Measurements from ENCODE around the gene RPP40. TPM values are rescaled to one million over a fixed set of nuclear protein-coding genes. Genes with fewer than 3 reads are reported as not detected.
A peak's percentile ranks its signal among the peaks of the same experiment; 100 is the strongest.

RPP40 gene
- total and polyA plus RNA-seq, 8 donors, result 0.97 to 3.7 (median 2.5) TPM

DNA sequence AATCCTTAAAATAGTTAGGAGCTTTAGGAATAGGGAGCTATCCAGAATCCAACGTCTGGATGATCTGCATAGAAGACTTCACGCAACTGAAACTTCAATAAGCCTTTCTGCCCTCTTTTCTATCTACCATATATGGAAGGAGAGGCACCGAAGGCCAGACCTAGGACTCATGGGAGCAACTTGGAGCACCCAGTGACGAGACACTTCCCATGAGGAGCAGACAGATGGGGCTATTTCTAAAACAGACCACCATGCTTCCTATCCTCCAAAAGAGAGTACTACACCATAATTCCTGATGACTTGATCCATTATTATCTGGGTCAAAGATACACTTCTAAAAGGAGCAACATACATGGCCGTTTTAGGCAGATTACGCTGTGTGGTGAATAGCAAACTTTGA is 6.0 kb downstream of the RPP40 start:
- Histone ChIP-seq H3K4me3 (no peak overlapping the region), H3K36me3 (peaks cover 0 to 4% (median 3%) of the 10 kb centered on the region in 3 donors), H3K27me3 (no peaks in the 10 kb centered on the region), H3K27ac (no peak overlapping the region), H3K4me1 (no peaks in the 10 kb centered on the region), H3K9me3 (no peaks in the 10 kb centered on the region)
- ATAC-seq, result no peak
- TF ChIP-seq, protein P1, sequence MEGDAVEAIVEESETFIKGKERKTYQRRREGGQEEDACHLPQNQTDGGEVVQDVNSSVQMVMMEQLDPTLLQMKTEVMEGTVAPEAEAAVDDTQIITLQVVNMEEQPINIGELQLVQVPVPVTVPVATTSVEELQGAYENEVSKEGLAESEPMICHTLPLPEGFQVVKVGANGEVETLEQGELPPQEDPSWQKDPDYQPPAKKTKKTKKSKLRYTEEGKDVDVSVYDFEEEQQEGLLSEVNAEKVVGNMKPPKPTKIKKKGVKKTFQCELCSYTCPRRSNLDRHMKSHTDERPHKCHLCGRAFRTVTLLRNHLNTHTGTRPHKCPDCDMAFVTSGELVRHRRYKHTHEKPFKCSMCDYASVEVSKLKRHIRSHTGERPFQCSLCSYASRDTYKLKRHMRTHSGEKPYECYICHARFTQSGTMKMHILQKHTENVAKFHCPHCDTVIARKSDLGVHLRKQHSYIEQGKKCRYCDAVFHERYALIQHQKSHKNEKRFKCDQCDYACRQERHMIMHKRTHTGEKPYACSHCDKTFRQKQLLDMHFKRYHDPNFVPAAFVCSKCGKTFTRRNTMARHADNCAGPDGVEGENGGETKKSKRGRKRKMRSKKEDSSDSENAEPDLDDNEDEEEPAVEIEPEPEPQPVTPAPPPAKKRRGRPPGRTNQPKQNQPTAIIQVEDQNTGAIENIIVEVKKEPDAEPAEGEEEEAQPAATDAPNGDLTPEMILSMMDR (IDR thresholded peaks at IDR 0.05), result no peak
- no peak for DNase-seq
- intact Hi-C loops (cut with DNase I), result no loop called here
- 67 to 85% methylated on average over 6 of the region's 6 CpGs for WGBS, 2 donors
- no peak for FAIRE-seq

DNA sequence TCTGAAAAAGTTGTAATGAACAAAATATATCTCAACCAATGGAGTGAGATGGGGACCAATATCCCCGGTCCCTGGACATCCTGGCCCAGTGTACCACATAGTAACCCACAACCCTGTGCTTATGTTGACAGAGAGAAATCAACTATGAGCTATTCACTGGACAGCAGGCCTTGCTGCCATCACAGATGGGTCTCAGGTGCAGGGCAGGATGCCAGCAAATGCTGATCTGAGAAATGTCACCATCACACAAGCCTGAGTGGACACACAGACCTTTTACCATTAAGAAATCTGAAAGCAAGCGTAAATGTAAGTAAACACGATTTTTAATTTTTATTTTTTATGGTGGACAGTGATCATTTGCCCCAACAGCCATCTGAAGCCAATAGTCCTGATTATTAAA is 9.1 kb downstream of the RPP40 start:
- FAIRE-seq (no peak), ATAC-seq (peak in 2 of 4 donors; percentile 29 to 34), DNase-seq (no peak)
- Histone ChIP-seq H3K36me3 (peaks cover 0 to 4% (median 3%) of the 10 kb centered on the region in 3 donors), H3K27me3 (no peaks in the 10 kb centered on the region), H3K9me3 (no peaks in the 10 kb centered on the region), H3K4me3 (no peak overlapping the region), H3K4me1 (no peaks in the 10 kb centered on the region), H3K27ac (no peak overlapping the region)
- WGBS, 2 donors, result 83 to 87% methylated on average over 3 of the region's 3 CpGs
- TF ChIP-seq, protein P1 (IDR thresholded peaks at IDR 0.05), result no peak
- intact Hi-C loops (cut with DNase I), result no loop called here

DNA sequence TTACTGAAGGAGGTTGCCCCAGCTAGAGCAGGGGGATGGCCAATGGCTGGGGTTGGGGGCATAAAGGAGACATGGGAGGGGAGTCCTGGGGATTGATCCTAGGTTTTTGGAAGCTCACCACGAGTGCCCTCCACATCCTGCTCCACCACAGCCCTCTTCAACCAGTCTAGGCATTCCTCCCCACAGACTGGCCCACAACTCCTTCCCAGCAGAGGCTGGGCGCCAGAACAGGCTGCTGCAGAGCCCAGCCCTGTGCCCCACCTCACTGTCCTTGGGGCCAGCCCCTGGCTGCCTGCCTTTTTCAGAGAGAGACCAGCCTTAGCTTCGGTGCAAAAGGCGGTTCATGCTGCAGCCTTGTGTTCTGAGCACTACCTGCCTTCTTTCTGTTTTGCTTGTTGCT is 16.4 kb downstream of the RPP40 start:
- Histone ChIP-seq H3K36me3 (no peaks in the 10 kb centered on the region), H3K9me3 (no peaks in the 10 kb centered on the region), H3K27ac (no peak overlapping the region), H3K4me1 (no peaks in the 10 kb centered on the region), H3K27me3 (no peaks in the 10 kb centered on the region), H3K4me3 (no peak overlapping the region)
- no peak for DNase-seq
- no peak for ATAC-seq
- intact Hi-C loops (cut with DNase I), result no loop called here
- TF ChIP-seq, protein P1 (IDR thresholded peaks at IDR 0.05), result no peak
- WGBS, 2 donors, result 59 to 87% methylated on average over 4 of the region's 4 CpGs
- FAIRE-seq, result no peak

DNA sequence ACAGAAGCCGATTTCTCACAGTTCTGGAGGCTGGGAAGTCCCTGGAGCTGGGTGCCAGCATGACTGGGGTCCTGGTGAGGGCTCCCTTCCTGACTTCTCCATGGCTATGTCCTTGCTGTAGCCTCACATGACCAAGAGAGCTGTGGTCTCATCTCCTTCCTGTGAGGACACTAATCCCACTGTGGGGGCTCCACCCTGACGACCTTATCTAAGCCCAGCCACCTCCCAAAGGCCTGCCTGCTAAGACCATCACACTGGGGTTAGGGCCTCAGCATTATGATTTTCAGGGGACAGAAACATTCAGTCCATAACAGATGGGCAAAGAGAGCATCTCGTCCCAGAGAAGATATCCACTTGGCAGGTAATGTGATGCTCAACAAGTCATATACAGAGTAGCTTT is 16.8 kb downstream of the RPP40 start:
- no peak for FAIRE-seq
- 47 to 80% methylated on average over 3 of the region's 3 CpGs for WGBS, 2 donors

DNA sequence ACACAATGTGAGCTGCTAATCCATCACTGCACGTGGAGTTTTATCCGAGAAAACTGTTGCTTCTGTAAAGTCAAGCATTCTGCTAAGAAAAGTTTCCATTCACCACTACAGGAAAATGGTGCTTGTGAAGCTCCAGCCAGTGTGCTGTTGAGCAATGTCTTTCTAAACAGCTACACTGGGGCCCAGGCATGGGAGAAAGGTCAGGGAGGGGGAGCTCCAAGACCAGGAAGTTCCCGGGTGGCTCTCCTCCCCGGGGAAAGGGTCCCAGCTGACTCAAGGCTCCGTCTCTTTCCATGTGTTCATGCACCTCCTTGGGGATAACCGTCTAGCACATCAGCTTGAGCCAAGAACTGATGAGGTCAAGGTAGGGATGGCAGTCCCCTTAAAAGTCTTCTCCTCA is 20.5 kb downstream of the RPP40 start:
- no peak for FAIRE-seq
- TF ChIP-seq, protein P1 (IDR thresholded peaks at IDR 0.05), result no peak
- WGBS, 2 donors, result 52 to 53% methylated on average over 6 of the region's 6 CpGs
- Histone ChIP-seq H3K27me3 (no peaks in the 10 kb centered on the region), H3K36me3 (no peaks in the 10 kb centered on the region), H3K27ac (no peak overlapping the region), H3K9me3 (no peaks in the 10 kb centered on the region), H3K4me3 (no peak overlapping the region), H3K4me1 (no peaks in the 10 kb centered on the region)
- intact Hi-C loops (cut with DNase I), result no loop called here
- no peak for DNase-seq
- ATAC-seq, result no peak

More for the DNA sequence above, 16.8 kb downstream of the RPP40 start:
- no peaks in the 10 kb centered on the region for H3K36me3 ChIP-seq
- DNase-seq (no peak), ATAC-seq (no peak)
- no peak overlapping the region for H3K4me3 ChIP-seq
- TF ChIP-seq, protein P1 (IDR thresholded peaks at IDR 0.05), result no peak
- H3K4me1 ChIP-seq, result no peaks in the 10 kb centered on the region
- intact Hi-C loops (cut with DNase I), result no loop called here
- no peak overlapping the region for H3K27ac ChIP-seq
- no peaks in the 10 kb centered on the region for H3K9me3 ChIP-seq
- no peaks in the 10 kb centered on the region for H3K27me3 ChIP-seq
